Measurements from ENCODE around the gene DOK3. TPM values are rescaled to one million over a fixed set of nuclear protein-coding genes. Genes with fewer than 3 reads are reported as not detected.

DOK3 gene
- total RNA-seq, 1 experiment from 2014 or later = 8.0 TPM

DNA sequence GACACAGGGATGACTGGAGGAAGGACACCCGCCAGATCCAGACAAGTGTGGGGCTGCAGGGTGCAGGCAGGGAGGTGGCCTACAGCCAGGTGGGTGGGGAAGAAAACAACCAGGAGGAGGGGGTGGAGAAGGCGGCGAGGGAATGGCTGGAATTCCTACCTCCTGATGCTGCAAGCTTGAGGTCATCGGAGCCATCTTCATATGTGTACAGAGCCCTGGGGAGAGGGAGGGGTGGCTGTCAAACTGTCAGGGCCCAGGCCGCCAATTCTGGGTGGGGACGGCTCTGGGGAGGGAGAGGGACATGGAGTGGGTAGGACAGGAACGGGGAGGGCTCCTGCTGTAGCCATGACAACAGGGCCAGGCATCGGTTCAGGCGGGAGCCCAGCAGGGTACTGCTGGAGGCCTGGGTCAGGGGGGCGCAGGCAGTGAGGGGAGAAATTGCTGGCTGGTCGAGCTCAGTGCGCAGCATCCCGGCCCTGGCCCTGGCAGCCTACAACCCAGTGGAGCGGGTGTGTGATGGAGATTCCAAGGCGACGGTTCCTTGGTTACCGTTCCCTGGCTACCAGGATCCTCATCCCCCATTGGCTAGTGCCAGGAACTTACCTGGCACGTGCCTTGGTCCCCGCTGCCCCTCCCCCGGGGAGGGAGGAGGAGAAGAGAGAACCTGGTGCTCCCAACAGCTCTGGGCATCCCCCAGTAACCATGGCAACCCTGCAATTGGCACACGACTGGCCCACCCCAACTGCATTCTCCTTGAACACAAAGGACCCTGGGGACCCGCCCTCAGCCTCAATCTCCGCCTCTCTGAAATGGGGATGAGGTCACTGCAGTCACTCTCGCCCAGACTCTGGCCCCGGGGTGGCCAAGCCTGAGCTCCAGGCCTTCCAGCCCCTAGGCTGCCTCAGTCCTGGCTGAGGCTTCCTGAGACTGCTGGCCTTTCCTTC lies 40.7 kb downstream of the DOK3 start:
- Histone ChIP-seq H3K4me1 (ENCODE audit: control insufficient read depth in 1 of 2, insufficient read depth in 2 of 2, low read length in 2 of 2) (peaks cover 6 to 34% of the 10 kb centered on the region in 2 experiments; a peak in 3 of 4 replicates), H3K4me3 (replicated peaks in 1 of 2; ENCODE audit: low read depth in 1 of 2, low read length in 2 of 2) (no peak overlapping the region), H2AFZ (ENCODE audit: low read depth, low read length, poor library complexity, severe bottlenecking) (no peak overlapping the region), H3K36me3 (ENCODE audit: control insufficient read depth in 1 of 2, insufficient read depth in 2 of 2, low read length in 2 of 2) (peaks cover 27 to 30% of the 10 kb centered on the region in 2 experiments; a peak in 3 of 4 replicates), H3K4me2 (ENCODE audit: low read length) (no peak overlapping the region), H3K9ac (ENCODE audit: low read length) (no peak overlapping the region), H3K27me3 (ENCODE audit: insufficient read depth, low read length) (no peaks in the 10 kb centered on the region), H3K9me2 (ENCODE audit: insufficient read depth) (no peaks in the 10 kb centered on the region), H4K20me1 (ENCODE audit: insufficient read depth) (no peaks in the 10 kb centered on the region), H3K79me2 (ENCODE audit: insufficient read depth, low read length) (peaks cover 39% of the 10 kb centered on the region), H3K27ac (ENCODE audit: low read depth, low read length) (no peak overlapping the region; the same call in 1 of the 2 replicates), H3K9me3 (ENCODE audit: control insufficient read depth in 1 of 2, insufficient read depth in 1 of 2, low read depth in 1 of 2, low read length in 2 of 2) (no peaks in the 10 kb centered on the region)
- no peak for DNase-seq (ENCODE audit: low read depth, low spot score)
- no TSS peak for BruUV-seq (replicated peaks)
- POLR2A ChIA-PET = interaction anchor here (0.8 kb wide), 1 partner anchor 11 kb away, joined by 3 read pairs; no protein-coding TSS in a partner anchor
- TF ChIP-seq, protein P1, sequence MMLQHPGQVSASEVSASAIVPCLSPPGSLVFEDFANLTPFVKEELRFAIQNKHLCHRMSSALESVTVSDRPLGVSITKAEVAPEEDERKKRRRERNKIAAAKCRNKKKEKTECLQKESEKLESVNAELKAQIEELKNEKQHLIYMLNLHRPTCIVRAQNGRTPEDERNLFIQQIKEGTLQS (IDR thresholded peaks at IDR 0.05) = no peak
- TF ChIP-seq POLR2A (IDR thresholded peaks at IDR 0.05; ENCODE audit: borderline replicate concordance, extremely low read depth, insufficient read depth, insufficient read length) (no peak), YY1 (IDR thresholded peaks at IDR 0.05; ENCODE audit: extremely low read depth, insufficient replicate concordance, low read depth, low read length) (no peak), TCF7L2 (IDR thresholded peaks at IDR 0.05; ENCODE audit: borderline replicate concordance, extremely low read depth, insufficient read depth, insufficient read length) (no peak), CEBPB (IDR thresholded peaks at IDR 0.05; ENCODE audit: low read depth) (no peak), JUND (IDR thresholded peaks at IDR 0.05) (no peak), CBX3 (IDR thresholded peaks at IDR 0.05; ENCODE audit: low read depth) (no peak), SRF (IDR thresholded peaks at IDR 0.05; ENCODE audit: low read depth) (no peak), SIN3A (IDR thresholded peaks at IDR 0.05; ENCODE audit: low read depth) (no peak), FOSL1 (IDR thresholded peaks at IDR 0.05; ENCODE audit: low read depth) (no peak), ZNF274 (IDR thresholded peaks at IDR 0.05; ENCODE audit: low read depth, low read length) (no peak), SP1 (IDR thresholded peaks at IDR 0.05; ENCODE audit: low read depth) (no peak), POLR2AphosphoS5 (IDR thresholded peaks at IDR 0.05; ENCODE audit: low read depth, low read length) (no peak), ELF1 (IDR thresholded peaks at IDR 0.05; ENCODE audit: borderline replicate concordance, low read depth) (no peak), EZH2phosphoT487 (IDR thresholded peaks at IDR 0.05; ENCODE audit: borderline replicate concordance) (no peak)
- TF ChIP-seq, protein P2, sequence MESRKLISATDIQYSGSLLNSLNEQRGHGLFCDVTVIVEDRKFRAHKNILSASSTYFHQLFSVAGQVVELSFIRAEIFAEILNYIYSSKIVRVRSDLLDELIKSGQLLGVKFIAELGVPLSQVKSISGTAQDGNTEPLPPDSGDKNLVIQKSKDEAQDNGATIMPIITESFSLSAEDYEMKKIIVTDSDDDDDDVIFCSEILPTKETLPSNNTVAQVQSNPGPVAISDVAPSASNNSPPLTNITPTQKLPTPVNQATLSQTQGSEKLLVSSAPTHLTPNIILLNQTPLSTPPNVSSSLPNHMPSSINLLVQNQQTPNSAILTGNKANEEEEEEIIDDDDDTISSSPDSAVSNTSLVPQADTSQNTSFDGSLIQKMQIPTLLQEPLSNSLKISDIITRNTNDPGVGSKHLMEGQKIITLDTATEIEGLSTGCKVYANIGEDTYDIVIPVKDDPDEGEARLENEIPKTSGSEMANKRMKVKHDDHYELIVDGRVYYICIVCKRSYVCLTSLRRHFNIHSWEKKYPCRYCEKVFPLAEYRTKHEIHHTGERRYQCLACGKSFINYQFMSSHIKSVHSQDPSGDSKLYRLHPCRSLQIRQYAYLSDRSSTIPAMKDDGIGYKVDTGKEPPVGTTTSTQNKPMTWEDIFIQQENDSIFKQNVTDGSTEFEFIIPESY (IDR thresholded peaks at IDR 0.05; ENCODE audit: extremely low read depth, insufficient replicate concordance, low read length) = no peak
- TF ChIP-seq, protein P3, sequence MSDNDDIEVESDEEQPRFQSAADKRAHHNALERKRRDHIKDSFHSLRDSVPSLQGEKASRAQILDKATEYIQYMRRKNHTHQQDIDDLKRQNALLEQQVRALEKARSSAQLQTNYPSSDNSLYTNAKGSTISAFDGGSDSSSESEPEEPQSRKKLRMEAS (IDR thresholded peaks at IDR 0.05) = no peak
- TF ChIP-seq, protein P4, sequence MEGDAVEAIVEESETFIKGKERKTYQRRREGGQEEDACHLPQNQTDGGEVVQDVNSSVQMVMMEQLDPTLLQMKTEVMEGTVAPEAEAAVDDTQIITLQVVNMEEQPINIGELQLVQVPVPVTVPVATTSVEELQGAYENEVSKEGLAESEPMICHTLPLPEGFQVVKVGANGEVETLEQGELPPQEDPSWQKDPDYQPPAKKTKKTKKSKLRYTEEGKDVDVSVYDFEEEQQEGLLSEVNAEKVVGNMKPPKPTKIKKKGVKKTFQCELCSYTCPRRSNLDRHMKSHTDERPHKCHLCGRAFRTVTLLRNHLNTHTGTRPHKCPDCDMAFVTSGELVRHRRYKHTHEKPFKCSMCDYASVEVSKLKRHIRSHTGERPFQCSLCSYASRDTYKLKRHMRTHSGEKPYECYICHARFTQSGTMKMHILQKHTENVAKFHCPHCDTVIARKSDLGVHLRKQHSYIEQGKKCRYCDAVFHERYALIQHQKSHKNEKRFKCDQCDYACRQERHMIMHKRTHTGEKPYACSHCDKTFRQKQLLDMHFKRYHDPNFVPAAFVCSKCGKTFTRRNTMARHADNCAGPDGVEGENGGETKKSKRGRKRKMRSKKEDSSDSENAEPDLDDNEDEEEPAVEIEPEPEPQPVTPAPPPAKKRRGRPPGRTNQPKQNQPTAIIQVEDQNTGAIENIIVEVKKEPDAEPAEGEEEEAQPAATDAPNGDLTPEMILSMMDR (IDR thresholded peaks at IDR 0.05 in 2 of 3, conservative IDR thresholded peaks at IDR 0.05 in 1 of 3; ENCODE audit: borderline replicate concordance in 1 of 3, insufficient read depth in 1 of 3, low read depth in 2 of 3, low read length in 2 of 3) = no peak
- ATAC-seq = no peak
- CTCF ChIA-PET = interaction anchor here (0.9 to 1.1 kb wide), 2 partner anchors 11 to 13 kb away, joined by 3 read pairs; no protein-coding TSS in a partner anchor
- RAD21 ChIA-PET (ENCODE audit: low non-redundant PET in 1 of 2, low total read pairs in 2 of 2, uncharacterized antibody in 2 of 2, unreplicated experiment in 2 of 2) = no interaction called here
- intact Hi-C loops (cut with micrococcal nuclease) = no loop called here
